H1 (cell line): Measurements from ENCODE around the gene IL17RD. TPM values are rescaled to one million over a fixed set of nuclear protein-coding genes. Genes with fewer than 3 reads are reported as not detected.
A peak's percentile ranks its signal among the peaks of the same experiment; 100 is the strongest.

Source experiments
- CTCF ChIA-PET: fragments of 300-600 bp; sonication (Branson Sonifier 250); formaldehyde crosslinking; loops from one replicate; lab custom pipeline; 2021; ENCODE audit not compliant: partially characterized antibody; lab: Charles Lee
- POLR2A ChIA-PET: fragments of 300-600 bp; sonication (Branson Sonifier 250); formaldehyde crosslinking; loops from one replicate; lab custom pipeline; 2021; ENCODE audit warnings: inconsistent platforms; ENCODE audit not compliant: partially characterized antibody; lab: Charles Lee
- DNase-seq, 2 experiments: peaks; one replicate each; pipeline versions ENCODE4 v3.0.0 to v3.0.0-alpha.2; 2010 to 2022; ENCODE audit warnings: low spot score in 2 of 2, low read depth in 1 of 2, mixed read lengths in 1 of 2
- FAIRE-seq: peaks from 2 replicates; lab custom pipeline; 2011; peaks lifted over from hg19 to GRCh38; lab: Jason Lieb, UNC
- H2AFZ ChIP-seq: 2 replicates; pipeline ENCODE4 v1.8.1; 2012; ENCODE audit warnings: low read length, inconsistent platforms
- H2AK5ac ChIP-seq: 2 replicates; pipeline ENCODE4 v1.6.1; 2013; ENCODE audit warnings: low read depth, low read length
- H2BK120ac ChIP-seq: replicated peaks from 2 replicates; pipeline ENCODE3; 2013; ENCODE audit warnings: low read depth, low read length, inconsistent platforms
- H2BK12ac ChIP-seq: 2 replicates; pipeline ENCODE4 v1.6.1; 2013; ENCODE audit warnings: low read depth, low read length
- H2BK15ac ChIP-seq: 2 replicates; pipeline ENCODE4 v1.6.1; 2013; ENCODE audit warnings: low read length
- H2BK20ac ChIP-seq: 2 replicates; pipeline ENCODE4 v1.6.1; 2013; ENCODE audit warnings: low read length
- H2BK5ac ChIP-seq: 2 replicates; pipeline ENCODE4 v1.6.1; 2013; ENCODE audit warnings: low read depth, low read length
- H3K14ac ChIP-seq: 2 replicates; pipeline ENCODE4 v1.6.1; 2013; ENCODE audit warnings: inconsistent platforms; ENCODE audit not compliant: insufficient read length
- H3K18ac ChIP-seq: 2 replicates; pipeline ENCODE4 v1.6.1; 2013; ENCODE audit warnings: low read length; ENCODE audit errors: extremely low read depth
- H3K23ac ChIP-seq: 2 replicates; pipeline ENCODE4 v1.6.1; 2013; ENCODE audit warnings: inconsistent platforms; ENCODE audit not compliant: insufficient read length
- H3K23me2 ChIP-seq: 2 replicates; pipeline ENCODE4 v1.6.1; 2013; ENCODE audit warnings: low read depth, low read length
- H3K27ac ChIP-seq: 2 replicates; pipeline ENCODE4 v1.6.1; 2011; ENCODE audit warnings: low read depth, low read length, inconsistent platforms
- H3K27me3 ChIP-seq, 4 experiments: replicated peaks in 1 of 4; 1 replicate in 1 of 4; 2 replicates in 3 of 4; pipeline versions ENCODE4 v1.6.1 to v1.8.1; 2011 to 2013; ENCODE audit warnings: low read length in 3 of 4, mild to moderate bottlenecking in 3 of 4, inconsistent platforms in 2 of 4, mixed read lengths in 2 of 4, moderate library complexity in 1 of 4; ENCODE audit not compliant: control insufficient read depth in 3 of 4, insufficient read depth in 3 of 4; ENCODE audit errors: extremely low read depth in 1 of 4
- H3K36me3 ChIP-seq, 4 experiments: 2 replicates each; pipeline versions ENCODE4 v1.6.1 to v1.8.1; 2011 to 2013; ENCODE audit warnings: mild to moderate bottlenecking in 4 of 4, low read length in 3 of 4, moderate library complexity in 2 of 4, control low read depth in 1 of 4, inconsistent platforms in 1 of 4; ENCODE audit not compliant: insufficient read depth in 4 of 4, control insufficient read depth in 2 of 4
- H3K4ac ChIP-seq: replicated peaks from 2 replicates; pipeline ENCODE3; 2013; ENCODE audit warnings: low read length, low read depth, mixed read lengths, inconsistent platforms; ENCODE audit not compliant: insufficient read length
- H3K4me1 ChIP-seq, 4 experiments: replicated peaks in 1 of 4; 1 replicate in 1 of 4; 2 replicates in 3 of 4; pipeline versions ENCODE4 v1.6.1 to v1.8.1; 2011 to 2013; ENCODE audit warnings: low read length in 3 of 4, inconsistent platforms in 2 of 4, mixed read lengths in 1 of 4; ENCODE audit not compliant: insufficient read depth in 4 of 4, control insufficient read depth in 3 of 4
- H3K4me2 ChIP-seq, 2 experiments: 2 replicates each; pipeline versions ENCODE4 v1.6.1 to v1.8.1; 2011 to 2013; ENCODE audit warnings: low read depth in 2 of 2, low read length in 2 of 2, control low read depth in 1 of 2, inconsistent platforms in 1 of 2, mild to moderate bottlenecking in 1 of 2; ENCODE audit not compliant: insufficient read depth in 1 of 2
- H3K4me3 ChIP-seq, 4 experiments: fragments of 200-600, 300-600 bp in 1 of 4; sonication (generic), shearing (Covaris generic), sonication (Bioruptor Twin) in 1 of 4; 2 replicates each; pipeline versions ENCODE4 v1.5.1 to v1.8.1; 2011 to 2016; ENCODE audit warnings: low read length in 4 of 4, low read depth in 3 of 4, control low read depth in 2 of 4, inconsistent platforms in 2 of 4, mild to moderate bottlenecking in 2 of 4, mixed read lengths in 1 of 4, moderate library complexity in 1 of 4; ENCODE audit not compliant: insufficient read depth in 2 of 4; ENCODE audit errors: extremely low read depth in 1 of 4
- H3K56ac ChIP-seq: replicated peaks from 2 replicates; pipeline ENCODE3; 2013; ENCODE audit warnings: low read depth, mild to moderate bottlenecking, mixed read lengths, low read length, inconsistent platforms; ENCODE audit not compliant: insufficient read length
- H3K79me1 ChIP-seq: 2 replicates; pipeline ENCODE4 v1.6.1; 2013; ENCODE audit warnings: low read depth, low read length, control low read depth
- H3K79me2 ChIP-seq, 2 experiments: 2 replicates each; pipeline versions ENCODE4 v1.6.1 to v1.8.1; 2012 to 2013; ENCODE audit warnings: low read length in 2 of 2, mild to moderate bottlenecking in 2 of 2, inconsistent platforms in 1 of 2; ENCODE audit not compliant: insufficient read depth in 2 of 2, control insufficient read depth in 1 of 2
- H3K9ac ChIP-seq, 4 experiments: replicated peaks in 1 of 4; 1 replicate in 1 of 4; 2 replicates in 3 of 4; pipeline versions ENCODE4 v1.6.1 to v1.8.1; 2011 to 2013; ENCODE audit warnings: low read depth in 3 of 4, low read length in 3 of 4, control low read depth in 2 of 4, mild to moderate bottlenecking in 2 of 4, moderate library complexity in 2 of 4, inconsistent platforms in 1 of 4; ENCODE audit errors: extremely low read depth in 1 of 4
- H3K9me3 ChIP-seq, 2 experiments: 2 replicates each; pipeline versions ENCODE4 v1.6.1 to v1.8.1; 2012 to 2013; ENCODE audit warnings: mild to moderate bottlenecking in 2 of 2, moderate library complexity in 2 of 2, control low read depth in 1 of 2, inconsistent platforms in 1 of 2, low read depth in 1 of 2, low read length in 1 of 2, mixed read lengths in 1 of 2; ENCODE audit not compliant: insufficient read depth in 2 of 2
- H4K20me1 ChIP-seq, 2 experiments: replicated peaks in 1 of 2; 2 replicates each; pipeline versions ENCODE3 to v1.8.1; 2011 to 2013; ENCODE audit warnings: inconsistent platforms in 2 of 2, low read length in 2 of 2, mild to moderate bottlenecking in 1 of 2; ENCODE audit not compliant: insufficient read depth in 2 of 2, control insufficient read depth in 1 of 2
- H4K5ac ChIP-seq: 2 replicates; pipeline ENCODE4 v1.6.1; 2013; ENCODE audit warnings: low read length, low read depth, mixed read lengths, inconsistent platforms; ENCODE audit not compliant: insufficient read length
- H4K8ac ChIP-seq: 2 replicates; pipeline ENCODE4 v1.8.0; 2013; ENCODE audit warnings: mild to moderate bottlenecking, moderate library complexity, low read length, inconsistent platforms; ENCODE audit not compliant: insufficient read depth; ENCODE audit errors: extremely low read depth
- H4K91ac ChIP-seq: replicated peaks from 2 replicates; pipeline ENCODE3; 2013; ENCODE audit warnings: low read length, mixed read lengths, inconsistent platforms; ENCODE audit not compliant: insufficient read length
- CBX8 ChIP-seq: fragments of 300-800, 300-1000 bp; sonication (generic); IDR thresholded peaks from 2 replicates; pipeline ENCODE4 v1.7.1; 2016; ENCODE audit warnings: low read depth, low read length, borderline replicate concordance
- CTCF ChIP-seq, 3 experiments: IDR thresholded peaks; 1 replicate in 2 of 3; 2 replicates in 1 of 3; pipeline versions ENCODE4 v1.5.1 to v1.6.1; 2011; ENCODE audit warnings: low read length in 3 of 3, mild to moderate bottlenecking in 3 of 3, inconsistent platforms in 2 of 3, low read depth in 1 of 3, moderate library complexity in 1 of 3; ENCODE audit not compliant: insufficient read depth in 1 of 3; ENCODE audit errors: control extremely low read depth in 1 of 3
- RAD21 ChIP-seq, 2 experiments: IDR thresholded peaks in 1 of 2; conservative IDR thresholded peaks in 1 of 2; 2 replicates each; pipeline ENCODE4 v1.6.1; 2011; ENCODE audit warnings: low read depth in 2 of 2, low read length in 2 of 2, improper control_type of control experiment in 1 of 2, inconsistent platforms in 1 of 2, mild to moderate bottlenecking in 1 of 2, moderate library complexity in 1 of 2
- RNF2 ChIP-seq: fragments of 200-900, 300-1000 bp; sonication (generic); IDR thresholded peaks from 2 replicates; pipeline ENCODE4 v1.7.1; 2016; ENCODE audit warnings: borderline replicate concordance, low read depth, mild to moderate bottlenecking, antibody characterized with exemption, low read length; ENCODE audit not compliant: poor library complexity, severe bottlenecking; ENCODE audit errors: missing control alignments
- SIRT6 ChIP-seq: IDR thresholded peaks from one replicate; pipeline ENCODE4 v1.7.1; 2012; ENCODE audit warnings: low read length, inconsistent platforms
- TBP ChIP-seq: IDR thresholded peaks from 2 replicates; pipeline ENCODE4 v1.6.1; 2011; ENCODE audit warnings: low read depth, low read length, improper control_type of control experiment
- ZNF274 ChIP-seq: IDR thresholded peaks from 2 replicates; pipeline ENCODE4 v1.7.0; 2012; ENCODE audit warnings: low read length, borderline replicate concordance; ENCODE audit errors: extremely low read depth
- whole genome bisulfite sequencing, 2 experiments: shearing (Covaris generic) in 1 of 2; methylation state at CpG; one replicate each; pipeline versions ENCODE4 v1.1.6 to v1.1.7; 2013 to 2015; ENCODE audit warnings: low lambda C conversion rate in 2 of 2, mixed read lengths in 2 of 2, inconsistent platforms in 1 of 2, low coverage in 1 of 2, missing lambda C conversion rate in 1 of 2; ENCODE audit not compliant: insufficient replicate concordance in 2 of 2, insufficient coverage in 1 of 2, insufficient read length in 1 of 2; ENCODE audit errors: extremely low coverage in 1 of 2, missing lambda C conversion rate in 1 of 2; 5-methylcytosine and 5-hydroxymethylcytosine counted together
- polyA plus RNA-seq, 7 experiments: library from polyadenylated mRNA; depleted of rRNA in 3 of 7; stranded (reverse) in 5 of 7; unstranded in 2 of 7; fragments of >200 nt in 5 of 7; fragments of 200-250 nt in 2 of 7; gene quantifications; 1 replicate in 5 of 7; 2 replicates in 1 of 7; 4 replicates in 1 of 7; pipeline versions ENCODE4 v1.2.1 to v1.2.3, GENCODE V29; 2011 to 2013; ENCODE audit warnings: missing spikeins in 2 of 7, mixed read lengths in 2 of 7
- total RNA-seq: library from RNA; stranded (reverse); fragmentation: NEBNext Ultra II Directional; extraction: Animal tissue kit (Norgen Biotek cat#: 25700); gene quantifications from 2 replicates; pipeline ENCODE4 v1.2.1, GENCODE V29; 2021
- TF ChIP-seq, protein P1 (sequence below): IDR thresholded peaks from 2 replicates; pipeline ENCODE4 v1.6.1; 2012; ENCODE audit warnings: inconsistent platforms

The IL17RD gene
- total and polyA plus RNA-seq, 2 of the 8 experiments (the other 6 are each of a cell fraction or from before 2014, with no cell fraction given), result 10.9 to 48.9 TPM

DNA sequence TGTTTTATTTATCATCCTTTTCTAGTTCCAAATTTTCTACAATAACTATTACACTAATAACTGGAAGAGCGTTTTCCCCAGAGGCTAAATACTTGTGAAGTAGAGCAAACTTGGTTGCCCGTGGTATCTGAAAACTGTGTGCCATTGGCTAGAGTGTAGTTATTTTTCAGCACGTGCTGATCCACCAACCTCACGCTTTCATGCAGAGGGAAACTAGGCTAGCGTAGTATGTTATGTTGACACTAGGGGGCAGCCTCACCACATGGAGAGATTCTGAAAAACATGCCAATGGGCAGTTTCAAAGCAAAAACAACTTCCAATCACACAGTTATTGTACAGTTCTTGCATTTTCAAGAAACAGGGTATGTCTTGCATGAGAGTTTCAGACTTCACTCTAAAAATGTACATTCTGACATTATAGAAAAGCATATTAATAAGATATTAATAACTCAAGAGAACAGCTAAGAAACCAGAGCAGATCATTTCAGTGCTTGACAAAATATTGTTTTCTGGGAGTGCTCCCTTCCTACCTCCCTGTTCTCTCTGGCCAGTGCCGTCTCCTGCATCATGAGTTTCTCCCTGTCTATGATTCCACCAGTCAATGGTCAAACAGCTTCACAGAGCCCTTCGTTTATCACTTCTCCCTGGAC is 65.0 kb downstream of the IL17RD start:
- H3K14ac ChIP-seq, result no peak overlapping the region
- H3K56ac ChIP-seq, result no peak overlapping the region
- H3K27me3 ChIP-seq, result no peaks in the 10 kb centered on the region
- H4K5ac ChIP-seq, result no peak overlapping the region
- H3K36me3 ChIP-seq, result peaks cover 0 to 28% (median 9%) of the 10 kb centered on the region in 4 experiments; a peak in 7 of 8 replicates
- no peak overlapping the region for H2BK120ac ChIP-seq
- no peaks in the 10 kb centered on the region for H3K79me1 ChIP-seq
- no peaks in the 10 kb centered on the region for H3K9me3 ChIP-seq
- DNase-seq (peak in 1 of 2 experiments; percentile 85), FAIRE-seq (peak; percentile 99)
- H4K20me1 ChIP-seq, result no peaks in the 10 kb centered on the region
- 36% methylated on average over 7 of the region's 7 CpGs; no CpG with 5 or more reads in 1 of the 2 experiments for WGBS, 2 experiments
- no peak overlapping the region for H3K4me3 ChIP-seq
- no peak overlapping the region for H2AFZ ChIP-seq
- no peak overlapping the region for H4K91ac ChIP-seq
- no peak overlapping the region for H3K4me2 ChIP-seq
- no peak overlapping the region for H2BK12ac ChIP-seq
- POLR2A ChIA-PET, result interaction anchor here (0.8 to 2.0 kb wide), 5 partner anchors 10 to 100 kb away, joined by 3 to 10 read pairs (median 4); partner anchors contain the start of gene HESX1
- no peak overlapping the region for H2AK5ac ChIP-seq
- H3K23ac ChIP-seq, result no peak overlapping the region
- H2BK5ac ChIP-seq, result no peak overlapping the region
- H2BK15ac ChIP-seq, result no peak overlapping the region
- no peak overlapping the region for H3K27ac ChIP-seq
- H3K9ac ChIP-seq, result no peak overlapping the region
- H3K18ac ChIP-seq, result no peak overlapping the region
- no peak overlapping the region for H4K8ac ChIP-seq
- H3K4me1 ChIP-seq, result no peaks in the 10 kb centered on the region
- H2BK20ac ChIP-seq, result no peak overlapping the region
- H3K79me2 ChIP-seq, result no peaks in the 10 kb centered on the region
- CTCF ChIA-PET, result interaction anchor here (0.6 to 5.0 kb wide), 39 partner anchors 9 to 364 kb away, joined by 3 to 64 read pairs (median 5); partner anchors contain the start of gene IL17RD
- H3K4ac ChIP-seq, result no peak overlapping the region
- H3K23me2 ChIP-seq, result no peaks in the 10 kb centered on the region
- TF ChIP-seq RAD21 (IDR thresholded peaks at IDR 0.05 in 1 of 2, conservative IDR thresholded peaks at IDR 0.05 in 1 of 2; ENCODE audit: low read depth in 2 of 2, low read length in 2 of 2) (peak; percentile 96), ZNF274 (no peak), RNF2 (no peak), CTCF (IDR thresholded peaks at IDR 0.05; ENCODE audit: control extremely low read depth in 1 of 3, insufficient read depth in 1 of 3, low read depth in 1 of 3, low read length in 3 of 3) (peak; percentile 26 to 90 (median 76)), CBX8 (no peak), TBP (no peak), SIRT6 (no peak)
- TF ChIP-seq, protein P1, sequence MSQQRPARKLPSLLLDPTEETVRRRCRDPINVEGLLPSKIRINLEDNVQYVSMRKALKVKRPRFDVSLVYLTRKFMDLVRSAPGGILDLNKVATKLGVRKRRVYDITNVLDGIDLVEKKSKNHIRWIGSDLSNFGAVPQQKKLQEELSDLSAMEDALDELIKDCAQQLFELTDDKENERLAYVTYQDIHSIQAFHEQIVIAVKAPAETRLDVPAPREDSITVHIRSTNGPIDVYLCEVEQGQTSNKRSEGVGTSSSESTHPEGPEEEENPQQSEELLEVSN, result peak; percentile 70
